Measurements from ENCODE around the gene TBL1XR1.
"Not testable (repeated sequence)": the region's sequence is repeated elsewhere in the genome, so short reads cannot be mapped to it uniquely, and the experiment has no call there.

The TBL1XR1 gene

GRCh38 chr3:177186306-177186705, 11.0 kb downstream of the TBL1XR1 start:
- Histone ChIP-seq H3K4me3 (ENCODE audit: low read length) (no peak overlapping the region), H3K9me3 (ENCODE audit: low read length) (peaks cover 8% of the 10 kb centered on the region), H3K36me3 (ENCODE audit: insufficient read depth, low read length) (peaks cover 2% of the 10 kb centered on the region), H3K27me3 (ENCODE audit: insufficient read depth, low read length) (no peaks in the 10 kb centered on the region), H3K4me1 (ENCODE audit: insufficient read depth, low read length) (peaks cover 8% of the 10 kb centered on the region), H2AFZ (ENCODE audit: low read depth, low read length) (no peak overlapping the region)

- Histone ChIP-seq H3K9me3 (ENCODE audit: low read length) (peaks cover 8% of the 10 kb centered on the region), H3K27me3 (ENCODE audit: insufficient read depth, low read length) (no peaks in the 10 kb centered on the region), H3K4me3 (ENCODE audit: low read length) (no peak overlapping the region), H2AFZ (ENCODE audit: low read depth, low read length) (no peak overlapping the region), H3K36me3 (ENCODE audit: insufficient read depth, low read length) (peaks cover 2% of the 10 kb centered on the region), H3K4me1 (ENCODE audit: insufficient read depth, low read length) (no peaks in the 10 kb centered on the region)
Measured at GRCh38 chr3:177185035-177185574, 12.2 kb downstream of the TBL1XR1 start.

GRCh38 chr3:177184602-177185001, 12.7 kb downstream of the TBL1XR1 start:
- H3K4me1 ChIP-seq (ENCODE audit: insufficient read depth, low read length); H3K27me3 ChIP-seq (ENCODE audit: insufficient read depth, low read length); H3K4me3 ChIP-seq (ENCODE audit: low read length); H2AFZ ChIP-seq (ENCODE audit: low read depth, low read length); H3K36me3 ChIP-seq (ENCODE audit: insufficient read depth, low read length); H3K9me3 ChIP-seq (ENCODE audit: low read length): not testable (repeated sequence)

- no peaks in the 10 kb centered on the region for H3K27me3 ChIP-seq (ENCODE audit: insufficient read depth, low read length)
- H3K36me3 ChIP-seq (ENCODE audit: insufficient read depth, low read length): peaks cover 2% of the 10 kb centered on the region
- H2AFZ ChIP-seq (ENCODE audit: low read depth, low read length): no peak overlapping the region
- H3K9me3 ChIP-seq (ENCODE audit: low read length): peaks cover 8% of the 10 kb centered on the region
- no peak overlapping the region for H3K4me3 ChIP-seq (ENCODE audit: low read length)
- no peaks in the 10 kb centered on the region for H3K4me1 ChIP-seq (ENCODE audit: insufficient read depth, low read length)
Measured at GRCh38 chr3:177182352-177182751, 14.9 kb downstream of the TBL1XR1 start.

- Histone ChIP-seq H3K4me3 (ENCODE audit: low read length) (no peak overlapping the region), H3K36me3 (ENCODE audit: insufficient read depth, low read length) (peaks cover 2% of the 10 kb centered on the region), H3K27me3 (ENCODE audit: insufficient read depth, low read length) (no peaks in the 10 kb centered on the region), H3K9me3 (ENCODE audit: low read length) (peaks cover 8% of the 10 kb centered on the region), H3K4me1 (ENCODE audit: insufficient read depth, low read length) (no peaks in the 10 kb centered on the region), H2AFZ (ENCODE audit: low read depth, low read length) (no peak overlapping the region)
Measured at GRCh38 chr3:177181418-177181817, 15.9 kb downstream of the TBL1XR1 start.

- Histone ChIP-seq H3K9me3 (ENCODE audit: low read length) (peaks cover 8% of the 10 kb centered on the region), H3K36me3 (ENCODE audit: insufficient read depth, low read length) (peaks cover 2% of the 10 kb centered on the region), H3K27me3 (ENCODE audit: insufficient read depth, low read length) (no peaks in the 10 kb centered on the region), H3K4me3 (ENCODE audit: low read length) (no peak overlapping the region), H3K4me1 (ENCODE audit: insufficient read depth, low read length) (no peaks in the 10 kb centered on the region), H2AFZ (ENCODE audit: low read depth, low read length) (no peak overlapping the region)
Measured at GRCh38 chr3:177180506-177180905, 16.8 kb downstream of the TBL1XR1 start.

GRCh38 chr3:177179281-177180067, 17.8 kb downstream of the TBL1XR1 start:
- no peak overlapping the region for H3K4me3 ChIP-seq (ENCODE audit: low read length)
- no peaks in the 10 kb centered on the region for H3K27me3 ChIP-seq (ENCODE audit: insufficient read depth, low read length)
- H2AFZ ChIP-seq (ENCODE audit: low read depth, low read length): no peak overlapping the region
- peaks cover 8% of the 10 kb centered on the region for H3K9me3 ChIP-seq (ENCODE audit: low read length)
- H3K4me1 ChIP-seq (ENCODE audit: insufficient read depth, low read length): peaks cover 5% of the 10 kb centered on the region
- peaks cover 2% of the 10 kb centered on the region for H3K36me3 ChIP-seq (ENCODE audit: insufficient read depth, low read length)

GRCh38 chr3:177177749-177178221, 19.5 kb downstream of the TBL1XR1 start:
- no peak overlapping the region for H3K4me3 ChIP-seq (ENCODE audit: low read length)
- H3K4me1 ChIP-seq (ENCODE audit: insufficient read depth, low read length): peaks cover 8% of the 10 kb centered on the region
- no peaks in the 10 kb centered on the region for H3K27me3 ChIP-seq (ENCODE audit: insufficient read depth, low read length)
- peaks cover 5% of the 10 kb centered on the region for H3K9me3 ChIP-seq (ENCODE audit: low read length)
- H3K36me3 ChIP-seq (ENCODE audit: insufficient read depth, low read length): no peaks in the 10 kb centered on the region
- no peak overlapping the region for H2AFZ ChIP-seq (ENCODE audit: low read depth, low read length)

- Histone ChIP-seq H3K27me3 (ENCODE audit: insufficient read depth, low read length) (no peaks in the 10 kb centered on the region), H3K4me1 (ENCODE audit: insufficient read depth, low read length) (peaks cover 8% of the 10 kb centered on the region), H2AFZ (ENCODE audit: low read depth, low read length) (no peak overlapping the region), H3K36me3 (ENCODE audit: insufficient read depth, low read length) (peaks cover 6% of the 10 kb centered on the region), H3K9me3 (ENCODE audit: low read length) (no peaks in the 10 kb centered on the region), H3K4me3 (ENCODE audit: low read length) (no peak overlapping the region)
Measured at GRCh38 chr3:177174607-177175170, 22.6 kb downstream of the TBL1XR1 start.

- Histone ChIP-seq H3K36me3 (ENCODE audit: insufficient read depth, low read length) (peaks cover 6% of the 10 kb centered on the region), H3K4me3 (ENCODE audit: low read length) (no peak overlapping the region), H3K9me3 (ENCODE audit: low read length) (no peaks in the 10 kb centered on the region), H2AFZ (ENCODE audit: low read depth, low read length) (no peak overlapping the region), H3K27me3 (ENCODE audit: insufficient read depth, low read length) (no peaks in the 10 kb centered on the region), H3K4me1 (ENCODE audit: insufficient read depth, low read length) (peaks cover 8% of the 10 kb centered on the region)
Measured at GRCh38 chr3:177169936-177170722, 27.2 kb downstream of the TBL1XR1 start.

- Histone ChIP-seq H3K9me3 (ENCODE audit: low read length) (no peaks in the 10 kb centered on the region), H3K4me1 (ENCODE audit: insufficient read depth, low read length) (no peaks in the 10 kb centered on the region), H2AFZ (ENCODE audit: low read depth, low read length) (no peak overlapping the region), H3K27me3 (ENCODE audit: insufficient read depth, low read length) (no peaks in the 10 kb centered on the region), H3K36me3 (ENCODE audit: insufficient read depth, low read length) (peaks cover 6% of the 10 kb centered on the region), H3K4me3 (ENCODE audit: low read length) (no peak overlapping the region)
Measured at GRCh38 chr3:177168431-177168830, 28.9 kb downstream of the TBL1XR1 start.

GRCh38 chr3:177162742-177163141, 34.5 kb downstream of the TBL1XR1 start:
- no peak overlapping the region for H2AFZ ChIP-seq (ENCODE audit: low read depth, low read length)
- no peaks in the 10 kb centered on the region for H3K36me3 ChIP-seq (ENCODE audit: insufficient read depth, low read length)
- no peak overlapping the region for H3K4me3 ChIP-seq (ENCODE audit: low read length)
- no peaks in the 10 kb centered on the region for H3K27me3 ChIP-seq (ENCODE audit: insufficient read depth, low read length)
- H3K4me1 ChIP-seq (ENCODE audit: insufficient read depth, low read length): no peaks in the 10 kb centered on the region
- H3K9me3 ChIP-seq (ENCODE audit: low read length): peaks cover 3% of the 10 kb centered on the region

GRCh38 chr3:177161603-177162002, 35.7 kb downstream of the TBL1XR1 start:
- H3K4me3 ChIP-seq (ENCODE audit: low read length); H2AFZ ChIP-seq (ENCODE audit: low read depth, low read length); H3K27me3 ChIP-seq (ENCODE audit: insufficient read depth, low read length); H3K36me3 ChIP-seq (ENCODE audit: insufficient read depth, low read length); H3K9me3 ChIP-seq (ENCODE audit: low read length); H3K4me1 ChIP-seq (ENCODE audit: insufficient read depth, low read length): not testable (repeated sequence)

Measured in neuron (in vitro differentiated cells).